ENCODE results near the gene FOXF2.

GRCh38 chr6:1381481-1382330, 7.7 kb upstream of the FOXF2 start:
- TF ChIP-seq POLR2A (IDR thresholded peaks at IDR 0.05), result no peak
- TF ChIP-seq CTCF (IDR thresholded peaks at IDR 0.05), result peak; percentile 33 to 91 (median 72)

Measured in adrenal gland (tissue), 5 donors.